HuH-7 (cell line): ENCODE results near the gene PRCD.
"Not testable (repeated sequence)": the region's sequence is repeated elsewhere in the genome, so short reads cannot be mapped to it uniquely, and the experiment has no call there.

Experiments used
- DNase-seq: peaks from one replicate; pipeline ENCODE4 v3.0.0; 2011; ENCODE audit warnings: low spot score

The PRCD gene

DNA sequence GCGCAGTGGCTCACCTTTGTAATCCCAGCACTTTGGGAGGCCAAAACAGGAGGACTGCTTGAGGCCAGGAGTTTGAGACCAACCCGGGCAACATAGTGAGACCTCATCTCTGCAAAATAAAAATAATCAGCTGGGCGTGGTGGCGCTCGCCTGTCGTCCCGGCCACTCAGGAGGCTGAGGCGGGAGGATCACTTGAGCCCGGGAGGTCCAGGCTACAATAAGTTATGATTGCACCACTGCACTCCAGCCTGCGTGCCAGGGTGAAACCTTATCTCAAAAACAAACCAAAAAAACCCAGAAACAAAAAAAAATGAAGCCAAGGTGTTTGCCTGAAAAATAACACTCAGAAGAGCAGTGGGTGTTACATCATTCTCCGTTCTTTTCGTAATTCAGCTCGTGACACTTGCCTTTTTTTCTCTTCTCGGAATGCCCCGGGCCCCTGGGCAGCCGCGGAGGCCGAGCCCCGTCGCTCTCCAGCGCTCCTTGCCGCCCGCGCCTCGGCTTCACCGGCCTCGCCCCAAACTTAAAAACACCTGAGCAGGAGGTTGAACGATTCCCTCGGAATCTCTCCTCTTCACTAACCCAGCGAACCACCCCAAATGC, 17.0 kb downstream of the PRCD start:
- DNase-seq: no peak

- peak; percentile 84 for DNase-seq
Observed at GRCh38 chr17:76557368-76558197, 17.7 kb downstream of the PRCD start.

DNA sequence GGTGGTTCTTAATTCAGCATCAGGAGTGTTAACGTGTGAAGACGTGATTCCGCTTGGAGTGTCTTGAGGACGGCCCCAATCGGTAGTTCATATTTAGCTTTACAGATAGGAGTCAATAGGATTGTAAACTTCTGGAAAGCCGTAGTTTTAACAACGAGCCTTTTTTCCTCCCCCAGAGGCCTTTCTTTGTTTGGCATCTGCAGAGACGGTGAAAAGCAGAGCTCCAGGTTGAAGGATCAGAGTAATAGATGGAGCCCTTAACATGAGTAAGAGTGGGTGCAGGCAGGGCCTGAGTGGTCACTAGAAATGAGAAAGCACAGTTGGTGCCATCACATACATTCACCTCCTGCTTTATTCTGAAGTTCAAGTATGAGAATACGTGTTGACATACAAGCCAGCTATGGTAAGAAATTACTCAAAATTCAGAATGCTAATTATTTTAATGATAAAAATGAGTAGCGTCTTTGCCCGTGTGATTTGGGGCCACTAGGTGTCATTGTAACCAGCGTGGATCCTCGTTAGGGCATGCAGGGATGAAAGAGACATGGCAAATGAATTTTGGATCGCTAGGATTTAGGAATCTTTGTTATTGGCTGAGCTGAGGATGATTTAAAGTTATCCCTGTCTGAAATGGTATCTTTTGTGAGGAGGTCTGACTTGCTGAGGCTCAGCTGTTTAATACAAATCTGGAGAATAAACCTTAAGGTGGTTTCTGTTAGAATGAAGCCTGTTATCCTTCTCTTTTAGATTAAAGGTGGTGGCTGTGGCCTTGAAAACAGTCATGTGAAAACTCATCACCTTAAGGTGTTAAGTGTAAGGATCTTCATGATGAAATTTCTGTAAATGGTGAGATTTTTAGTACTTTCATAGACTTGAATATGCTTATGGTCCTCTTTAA, 18.6 kb downstream of the PRCD start:
- DNase-seq: no peak

- DNase-seq: not testable (repeated sequence)
Observed at GRCh38 chr17:76559460-76559859, 19.6 kb downstream of the PRCD start.

DNA sequence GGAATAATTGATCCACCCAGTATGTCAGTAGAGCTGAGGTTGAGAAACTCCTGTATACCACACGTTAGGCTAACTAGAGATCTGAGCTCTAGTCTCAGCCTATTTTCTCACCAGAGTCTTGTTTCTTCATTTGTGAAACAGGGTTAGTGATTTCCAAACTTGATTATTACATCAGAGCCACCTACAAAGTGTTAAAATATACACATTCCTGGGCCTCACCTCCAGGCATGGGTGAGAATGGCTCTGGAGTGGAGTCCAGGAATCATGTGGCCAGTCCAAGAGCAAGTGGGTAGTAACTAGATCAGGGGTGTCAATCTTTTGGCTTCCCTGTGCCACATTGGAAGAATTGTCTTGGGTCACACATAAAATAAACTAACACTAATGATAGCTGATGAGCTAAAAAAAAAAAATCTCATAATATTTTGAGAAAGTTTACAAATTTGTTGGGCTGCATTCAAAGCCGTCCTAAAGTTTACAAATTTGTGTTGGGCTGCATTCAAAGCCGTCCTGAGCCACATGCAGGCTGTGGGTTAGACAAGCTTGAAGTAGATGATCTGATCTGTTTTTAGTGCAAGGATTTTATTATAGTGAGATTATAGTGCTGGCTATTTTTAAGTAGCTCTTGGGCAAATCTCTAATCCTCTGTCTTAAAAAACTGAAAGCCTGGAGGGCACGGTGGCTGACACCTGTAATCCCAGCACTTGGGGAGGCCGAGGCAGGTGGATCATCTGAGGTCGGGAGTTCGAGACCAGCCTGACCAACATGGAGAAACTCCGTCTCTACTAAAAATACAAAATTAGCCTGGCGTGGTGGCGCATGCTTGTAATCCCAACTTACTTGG, 20.4 kb downstream of the PRCD start:
- DNase-seq: no peak

- no peak for DNase-seq
Observed at GRCh38 chr17:76560877-76561221, 21.0 kb downstream of the PRCD start.

GRCh38 chr17:76561332-76561731, 21.5 kb downstream of the PRCD start:
- DNase-seq: no peak

DNA sequence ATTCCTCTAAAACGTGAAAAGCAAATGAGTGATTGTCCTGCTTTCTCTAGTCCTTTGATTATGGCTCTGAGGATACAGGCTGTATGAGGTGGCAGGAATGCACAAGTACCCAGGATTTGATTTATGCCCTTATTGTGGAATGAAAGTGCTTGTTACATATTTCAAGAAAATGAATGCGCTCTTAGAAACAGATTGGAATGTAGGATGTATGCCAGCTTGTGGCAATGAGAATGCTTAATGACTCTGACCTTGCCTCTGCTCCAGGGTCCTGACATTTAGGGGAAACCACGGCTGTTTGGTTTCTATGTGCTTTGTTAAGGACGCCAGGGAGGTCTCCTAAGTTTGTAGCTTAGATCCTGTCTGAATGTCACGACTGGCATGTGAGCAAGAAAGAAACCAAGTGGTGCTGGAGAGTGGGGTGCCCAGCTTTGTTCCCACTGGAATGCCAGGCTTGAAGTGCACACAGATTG, 22.0 kb downstream of the PRCD start:
- no peak for DNase-seq

- no peak for DNase-seq
Observed at GRCh38 chr17:76562734-76563148, 22.9 kb downstream of the PRCD start.

DNA sequence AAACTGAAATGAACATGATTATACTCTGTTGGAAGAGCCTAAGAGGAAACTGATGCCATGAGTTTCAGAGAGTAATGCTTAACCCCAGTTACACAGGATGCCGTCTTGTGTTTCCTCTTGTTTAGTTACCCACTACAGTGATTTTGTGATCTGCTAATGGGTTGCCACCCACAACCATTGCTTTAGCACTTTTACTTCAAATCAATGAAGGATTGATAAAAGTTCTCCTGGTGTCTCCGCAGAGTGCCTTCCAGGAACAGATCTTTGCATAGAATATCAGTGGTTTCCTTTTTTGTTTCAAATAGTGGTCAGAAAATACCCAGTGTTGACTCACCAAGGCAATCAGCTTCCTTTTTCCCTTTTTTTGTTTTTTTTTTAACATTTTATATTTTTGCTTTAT, 23.5 kb downstream of the PRCD start:
- DNase-seq: not testable (repeated sequence)

DNA sequence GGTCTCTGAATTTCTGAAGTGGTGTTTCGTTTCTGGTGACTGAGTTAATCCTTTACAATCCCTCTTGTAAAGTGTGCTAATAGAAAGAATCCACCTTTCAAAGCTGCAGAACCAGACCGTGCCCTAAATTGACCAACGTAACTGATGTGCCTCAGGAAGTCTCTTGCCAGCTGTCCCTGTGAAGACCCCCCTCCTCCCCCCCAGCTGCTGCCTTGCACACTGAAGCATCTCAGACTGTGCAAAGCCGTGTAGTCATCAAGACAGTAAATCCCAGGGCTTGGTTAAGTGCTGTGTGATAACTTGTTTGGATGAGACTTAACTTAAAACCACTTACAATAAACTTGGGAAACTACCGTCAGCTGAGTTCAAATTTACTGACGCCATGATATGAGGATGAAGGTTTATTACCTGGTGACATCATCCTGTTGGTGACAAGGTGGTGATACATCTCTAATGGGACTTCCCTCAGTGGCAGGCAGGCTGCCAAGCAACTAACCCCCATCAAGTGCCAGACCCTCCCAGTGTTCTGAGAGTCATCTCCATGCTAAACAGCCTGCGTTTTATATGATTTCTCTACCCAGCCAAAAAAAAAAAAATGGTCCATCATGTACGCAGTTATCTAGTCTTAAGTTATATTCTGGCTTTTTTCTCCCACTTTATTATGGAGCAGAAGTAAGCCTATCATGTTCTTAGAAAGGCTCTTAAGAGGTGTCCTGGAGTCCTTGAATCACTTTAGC, 25.3 kb downstream of the PRCD start:
- not testable (repeated sequence) for DNase-seq

GRCh38 chr17:76565728-76566612, 26.1 kb downstream of the PRCD start:
- no peak for DNase-seq

DNA sequence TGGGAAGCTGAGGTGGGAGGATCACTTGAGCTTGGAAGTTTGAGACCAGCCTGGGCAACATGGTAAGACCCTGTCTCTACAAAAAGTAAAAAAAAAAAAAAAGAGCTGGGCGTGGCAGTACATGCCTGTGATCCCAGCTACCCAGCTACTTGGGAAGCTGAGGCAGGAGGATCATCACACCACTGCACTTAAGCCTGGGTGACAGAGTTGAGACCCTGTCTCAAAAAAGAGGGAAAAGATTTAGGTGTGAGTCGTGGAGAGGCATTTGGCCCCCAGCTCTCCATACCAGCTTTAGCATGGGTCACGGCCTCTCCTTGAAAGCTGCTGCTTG, 26.7 kb downstream of the PRCD start:
- DNase-seq: no peak

DNA sequence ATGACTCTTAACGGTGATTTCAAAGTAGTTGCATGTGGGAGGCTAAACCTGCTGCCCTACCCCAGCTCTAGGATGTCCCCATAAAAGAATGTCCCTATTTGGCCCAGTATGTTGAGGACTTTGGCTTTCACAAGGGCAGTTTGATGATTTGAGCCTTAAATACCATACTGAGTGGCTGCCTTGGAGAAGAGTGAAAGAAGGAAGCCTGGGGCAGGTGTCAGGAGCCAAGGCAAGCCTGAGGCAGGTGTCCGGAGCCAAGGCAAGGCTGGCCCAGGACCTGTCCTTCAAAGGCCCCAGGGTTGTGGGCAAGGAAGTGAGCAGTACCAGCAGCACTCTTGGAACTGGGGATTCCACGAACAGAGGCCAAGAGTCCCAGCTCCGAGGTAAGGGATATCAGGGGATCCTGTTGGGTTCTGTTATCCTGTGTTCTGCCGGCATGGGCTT, 27.2 kb downstream of the PRCD start:
- DNase-seq: no peak

- DNase-seq: no peak
Observed at GRCh38 chr17:76567634-76568432, 28.0 kb downstream of the PRCD start.

- no peak for DNase-seq
Observed at GRCh38 chr17:76568811-76569221, 29.0 kb downstream of the PRCD start.

GRCh38 chr17:76569607-76570279, 29.9 kb downstream of the PRCD start:
- DNase-seq: no peak

DNA sequence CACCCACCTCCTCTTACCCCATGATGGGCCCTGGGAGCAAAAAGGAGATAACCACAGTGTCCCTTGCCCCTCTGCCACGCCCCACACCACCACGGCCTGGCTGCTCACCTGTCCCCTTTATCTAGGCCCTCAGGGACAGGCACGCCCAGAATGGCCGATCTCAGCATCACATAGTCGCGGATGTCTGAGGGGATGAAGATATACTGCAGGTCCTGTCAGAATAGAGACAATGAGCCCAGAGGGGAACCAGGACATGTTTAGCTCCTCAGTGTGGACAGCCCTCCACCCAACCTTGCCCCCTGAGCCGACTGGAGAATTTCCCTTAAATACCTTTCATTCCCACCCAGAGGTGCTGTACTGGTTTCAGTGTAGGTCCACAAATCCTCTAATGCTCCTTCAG, 30.6 kb downstream of the PRCD start:
- no peak for DNase-seq
